HEK293 (cell line): ENCODE data around the gene SSB.

Experiments used
- CTCF ChIA-PET: fragments of 350-600 bp; formaldehyde crosslinking; extraction: SDS; loops from one replicate; lab custom pipeline; 2021; ENCODE audit warnings: antibody characterized with exemption; lab: Yijun Ruan, JAX
- POLR2A ChIA-PET: fragments of 300-600 bp; formaldehyde crosslinking; extraction: SDS; loops from one replicate; lab custom pipeline; 2020; ENCODE audit warnings: antibody characterized with exemption, inconsistent platforms; lab: Yijun Ruan, JAX
- H3K27ac ChIP-seq: fragments of 200-500 bp; sonication (Bioruptor generic); 2 replicates; pipeline ENCODE4 v1.5.1; 2014; ENCODE audit warnings: low read depth, low read length, control low read depth, inconsistent platforms; ENCODE audit errors: extremely low read depth
- H3K36me3 ChIP-seq, 2 experiments: fragments of 200-500 bp in 1 of 2; sonication (Bioruptor generic) in 1 of 2; 1 replicate in 1 of 2; 2 replicates in 1 of 2; pipeline ENCODE4 v1.5.1; 2014 to 2017; ENCODE audit warnings: inconsistent platforms in 2 of 2, low read length in 2 of 2; ENCODE audit not compliant: control insufficient read depth in 2 of 2, insufficient read depth in 1 of 2
- H3K4me1 ChIP-seq: fragments of 200-500 bp; sonication (Bioruptor generic); 2 replicates; pipeline ENCODE4 v1.5.1; 2014; ENCODE audit warnings: mild to moderate bottlenecking, low read length, inconsistent platforms; ENCODE audit not compliant: control insufficient read depth, insufficient read depth
- H3K4me3 ChIP-seq: 2 replicates; pipeline ENCODE4 v1.5.1; 2011; ENCODE audit warnings: low read depth, mild to moderate bottlenecking, control low read depth, low read length, moderate library complexity
- H3K9me3 ChIP-seq: fragments of 200-500 bp; sonication (Bioruptor generic); 2 replicates; pipeline ENCODE4 v1.5.1; 2014; ENCODE audit warnings: low read depth, low read length, inconsistent platforms; ENCODE audit not compliant: control insufficient read depth, insufficient read depth
- BCL11A ChIP-seq: fragments of 450-650 bp; formaldehyde crosslinking; IDR thresholded peaks from 2 replicates; pipeline ENCODE4 v1.5.1; 2016; ENCODE audit warnings: low read depth, missing biosample characterization, missing genetic modification characterization
- GLI4 ChIP-seq: fragments of 450-650 bp; formaldehyde crosslinking; IDR thresholded peaks from 2 replicates; pipeline ENCODE4 v1.5.1; 2016; ENCODE audit warnings: missing biosample characterization, missing genetic modification characterization
- HOXC10 ChIP-seq: sonication (generic); formaldehyde crosslinking; IDR thresholded peaks from 2 replicates; pipeline ENCODE4 v1.8.1; 2023; ENCODE audit warnings: mild to moderate bottlenecking, missing genetic modification reagents
- OSR2 ChIP-seq: fragments of 450-650 bp; formaldehyde crosslinking; IDR thresholded peaks from 2 replicates; pipeline ENCODE4 v1.5.1; 2016; ENCODE audit warnings: missing biosample characterization, missing genetic modification characterization
- REPIN1 ChIP-seq: fragments of 450-650 bp; formaldehyde crosslinking; IDR thresholded peaks from 2 replicates; pipeline ENCODE4 v1.5.1; 2017; ENCODE audit warnings: missing biosample characterization, missing genetic modification characterization, low read depth
- SP2 ChIP-seq: fragments of 450-650 bp; formaldehyde crosslinking; IDR thresholded peaks from 2 replicates; pipeline ENCODE4 v1.5.1; 2016; ENCODE audit warnings: missing biosample characterization, missing genetic modification characterization
- TRIM28 ChIP-seq: IDR thresholded peaks from 2 replicates; pipeline ENCODE4 v1.6.1; 2011; ENCODE audit warnings: low read length, control low read depth, borderline replicate concordance
- WT1 ChIP-seq: fragments of 450-650 bp; formaldehyde crosslinking; IDR thresholded peaks from 2 replicates; pipeline ENCODE4 v1.5.1; 2016; ENCODE audit warnings: missing biosample characterization, missing genetic modification characterization
- ZBTB17 ChIP-seq: fragments of 450-650 bp; formaldehyde crosslinking; IDR thresholded peaks from 2 replicates; pipeline ENCODE4 v1.5.1; 2016; ENCODE audit warnings: missing biosample characterization, missing genetic modification characterization
- ZBTB44 ChIP-seq: fragments of 450-650 bp; IDR thresholded peaks from 2 replicates; pipeline ENCODE4 v1.5.1; 2018; ENCODE audit warnings: missing biosample characterization, mild to moderate bottlenecking, missing genetic modification characterization
- ZIC2 ChIP-seq: fragments of 450-650 bp; formaldehyde crosslinking; IDR thresholded peaks from 2 replicates; pipeline ENCODE4 v1.5.1; 2016; ENCODE audit warnings: missing biosample characterization, missing genetic modification characterization
- ZNF146 ChIP-seq: fragments of 450-650 bp; formaldehyde crosslinking; IDR thresholded peaks from 2 replicates; pipeline ENCODE4 v1.5.1; 2016; ENCODE audit warnings: missing biosample characterization, missing genetic modification characterization
- ZNF341 ChIP-seq: fragments of 450-650 bp; formaldehyde crosslinking; IDR thresholded peaks from 2 replicates; pipeline ENCODE4; 2016; ENCODE audit warnings: low read depth, missing biosample characterization, missing genetic modification characterization
- ZNF366 ChIP-seq: fragments of 450-650 bp; formaldehyde crosslinking; conservative IDR thresholded peaks from 2 replicates; pipeline ENCODE4 v1.5.1; 2016; ENCODE audit warnings: missing biosample characterization, missing genetic modification characterization
- ZNF404 ChIP-seq: fragments of 450-650 bp; formaldehyde crosslinking; IDR thresholded peaks from 2 replicates; pipeline ENCODE4 v1.5.1; 2017; ENCODE audit warnings: missing biosample characterization, missing genetic modification characterization
- ZNF416 ChIP-seq: fragments of 450-650 bp; formaldehyde crosslinking; IDR thresholded peaks from 2 replicates; pipeline ENCODE4 v1.5.1; 2016; ENCODE audit warnings: missing biosample characterization, missing genetic modification characterization
- ZNF423 ChIP-seq: fragments of 450-650 bp; formaldehyde crosslinking; IDR thresholded peaks from 2 replicates; pipeline ENCODE4 v1.5.1; 2016; ENCODE audit warnings: missing biosample characterization, missing genetic modification characterization
- ZNF426 ChIP-seq: fragments of 450-650 bp; formaldehyde crosslinking; IDR thresholded peaks from 2 replicates; pipeline ENCODE4 v1.5.1; 2017; ENCODE audit warnings: missing biosample characterization, missing genetic modification characterization, mild to moderate bottlenecking, inconsistent platforms, moderate library complexity
- ZNF449 ChIP-seq: fragments of 450-650 bp; formaldehyde crosslinking; IDR thresholded peaks from 2 replicates; pipeline ENCODE4 v1.5.1; 2017; ENCODE audit warnings: missing biosample characterization, mild to moderate bottlenecking, missing genetic modification characterization, moderate library complexity
- ZNF501 ChIP-seq: fragments of 450-650 bp; formaldehyde crosslinking; IDR thresholded peaks from 2 replicates; pipeline ENCODE4 v1.5.1; 2016; ENCODE audit warnings: missing biosample characterization, missing genetic modification characterization
- ZNF514 ChIP-seq: fragments of 450-650 bp; formaldehyde crosslinking; IDR thresholded peaks from 2 replicates; pipeline ENCODE4 v1.5.1; 2016; ENCODE audit warnings: missing biosample characterization, missing genetic modification characterization
- ZNF76 ChIP-seq: fragments of 450-650 bp; formaldehyde crosslinking; IDR thresholded peaks from 2 replicates; pipeline ENCODE4; 2016; ENCODE audit warnings: low read depth, missing biosample characterization, missing genetic modification characterization, borderline replicate concordance
- ZNF785 ChIP-seq: fragments of 450-650 bp; formaldehyde crosslinking; IDR thresholded peaks from 2 replicates; pipeline ENCODE4 v1.5.1; 2016; ENCODE audit warnings: missing biosample characterization, missing genetic modification characterization

SSB gene

GRCh38 chr2:169828141-169828811, 29.6 kb downstream of the SSB start (continued):
- TF ChIP-seq ZNF366: peak; percentile 8; the same call in 1 of the 2 replicates
- peak; percentile 82 for TF ChIP-seq ZNF341 (tag by site-specific recombination)
- TF ChIP-seq SP2 (tag by site-specific recombination): peak; percentile 83
- TF ChIP-seq ZNF501: 0 out of 2 replicates have a peak, but pooled peaks have one; percentile 3
- TF ChIP-seq WT1 (tag by site-specific recombination): 0 out of 2 replicates have a peak, but pooled peaks have one; percentile 16
- 0 out of 2 replicates have a peak, but pooled peaks have one; percentile 24 for TF ChIP-seq TRIM28
- TF ChIP-seq ZBTB17: 0 out of 2 replicates have a peak, but pooled peaks have one; percentile 47

GRCh38 chr2:169834401-169834800, 35.7 kb downstream of the SSB start:
- Histone ChIP-seq H3K4me3 (no peak overlapping the region), H3K27ac (no peak overlapping the region), H3K36me3 (peaks cover 0 to 10% of the 10 kb centered on the region in 2 experiments), H3K4me1 (no peaks in the 10 kb centered on the region), H3K9me3 (no peaks in the 10 kb centered on the region)
- POLR2A ChIA-PET: no interaction called here
- TF ChIP-seq GLI4: no peak
- TF ChIP-seq ZBTB44 (tag by site-specific recombination): no peak
- TF ChIP-seq ZNF146 (tag by site-specific recombination): no peak
- no peak for TF ChIP-seq ZNF785 (tag by site-specific recombination)
- no peak for TF ChIP-seq HOXC10 (CRISPR knock-in tag)
- TF ChIP-seq REPIN1 (tag by site-specific recombination): no peak
- no peak for TF ChIP-seq ZNF416
- CTCF ChIA-PET: interaction anchor here (1.0 kb wide), 1 partner anchor 9 kb away, joined by 5 read pairs; the partner anchor contains the start of gene METTL5

- Histone ChIP-seq H3K27ac (no peak overlapping the region), H3K9me3 (no peaks in the 10 kb centered on the region), H3K36me3 (peaks cover 3 to 8% of the 10 kb centered on the region in 2 experiments; a peak in 2 of 3 replicates), H3K4me3 (no peak overlapping the region), H3K4me1 (no peaks in the 10 kb centered on the region)
- ChIA-PET CTCF (interaction anchor here (1.0 kb wide), 1 partner anchor 15 kb away, joined by 3 read pairs; no protein-coding TSS in a partner anchor), POLR2A (interaction anchor here (1.0 kb wide), 1 partner anchor 11 kb away, joined by 3 read pairs; no protein-coding TSS in a partner anchor)
- TF ChIP-seq ZNF404 (tag by site-specific recombination) (no peak), ZNF76 (tag by site-specific recombination) (no peak), REPIN1 (tag by site-specific recombination) (no peak), ZNF514 (no peak), ZNF449 (tag by site-specific recombination) (no peak), ZIC2 (tag by site-specific recombination) (no peak), BCL11A (tag by site-specific recombination) (no peak), OSR2 (tag by site-specific recombination) (no peak), ZNF423 (no peak), ZNF426 (tag by site-specific recombination) (no peak)
These were observed 40.2 kb downstream of the SSB start for GRCh38 chr2:169838743-169839489.
